Osteoblast (primary cell): Measurements from ENCODE around the gene KCNF1. TPM values are rescaled to one million over a fixed set of nuclear protein-coding genes. Genes with fewer than 3 reads are reported as not detected.

Experiments used
- DNase-seq: peaks from one replicate; pipeline ENCODE4 v3.0.0; 2011; ENCODE audit warnings: low spot score, mixed read lengths; ENCODE audit not compliant: insufficient read length; ENCODE audit errors: missing footprints
- H2AFZ ChIP-seq: 2 replicates; pipeline ENCODE4 v1.6.0; 2011; ENCODE audit warnings: mild to moderate bottlenecking, low read length
- H3K27ac ChIP-seq: 2 replicates; pipeline ENCODE4 v1.5.1; 2011; ENCODE audit warnings: mild to moderate bottlenecking, low read depth, low read length, moderate library complexity
- H3K27me3 ChIP-seq: 2 replicates; pipeline ENCODE4 v1.6.0; 2012; ENCODE audit warnings: mild to moderate bottlenecking, control low read depth, inconsistent platforms, low read length, moderate library complexity; ENCODE audit not compliant: insufficient read depth
- H3K36me3 ChIP-seq: 2 replicates; pipeline ENCODE4 v1.5.1; 2011; ENCODE audit warnings: mild to moderate bottlenecking, low read length, control low read depth, moderate library complexity; ENCODE audit not compliant: insufficient read depth
- H3K4me1 ChIP-seq: 2 replicates; pipeline ENCODE4 v1.5.1; 2011; ENCODE audit warnings: mild to moderate bottlenecking, low read length, control low read depth, moderate library complexity; ENCODE audit not compliant: insufficient read depth
- H3K4me2 ChIP-seq: 2 replicates; pipeline ENCODE4 v1.6.0; 2011; ENCODE audit warnings: mild to moderate bottlenecking, low read length; ENCODE audit not compliant: insufficient read depth
- H3K4me3 ChIP-seq: fragments of 200-600 bp; sonication (generic); 3 replicates; pipeline ENCODE4 v1.5.1; 2012; ENCODE audit warnings: mild to moderate bottlenecking, low read length, inconsistent platforms; ENCODE audit not compliant: insufficient read depth
- H3K79me2 ChIP-seq: 2 replicates; pipeline ENCODE4 v1.6.0; 2012; ENCODE audit warnings: mild to moderate bottlenecking, low read length, control low read depth, inconsistent platforms; ENCODE audit not compliant: insufficient read depth
- H3K9me3 ChIP-seq: 2 replicates; pipeline ENCODE4 v1.5.1; 2011; ENCODE audit warnings: low read depth, low read length, control low read depth
- H4K20me1 ChIP-seq: 2 replicates; pipeline ENCODE4 v1.6.0; 2012; ENCODE audit warnings: mild to moderate bottlenecking, low read length, control low read depth; ENCODE audit not compliant: insufficient read depth
- CTCF ChIP-seq: IDR thresholded peaks from 2 replicates; pipeline ENCODE4 v1.5.1; 2011; ENCODE audit warnings: mild to moderate bottlenecking, low read depth, low read length, moderate library complexity; ENCODE audit errors: extremely low read depth
- total RNA-seq: library from RNA; depleted of rRNA; stranded (reverse); fragments of >200 nt; gene quantifications from 2 replicates; pipeline ENCODE4 v1.2.3, GENCODE V29; 2012

Gene KCNF1
- total RNA-seq, 1 donor = under 0.01 TPM

- Histone ChIP-seq H3K9me3 (no peaks in the 10 kb centered on the region), H3K27ac (no peak overlapping the region), H3K4me2 (no peak overlapping the region), H3K27me3 (peaks cover 4% of the 10 kb centered on the region), H3K79me2 (no peaks in the 10 kb centered on the region), H3K4me1 (no peaks in the 10 kb centered on the region), H3K36me3 (no peaks in the 10 kb centered on the region), H2AFZ (no peak overlapping the region), H4K20me1 (no peaks in the 10 kb centered on the region), H3K4me3 (no peak overlapping the region)
- no peak for DNase-seq
- no peak for TF ChIP-seq CTCF
Observed at GRCh38 chr2:10875126-10875525, 36.6 kb upstream of the KCNF1 start.

GRCh38 chr2:10876394-10876793 is 35.3 kb upstream of the KCNF1 start:
- Histone ChIP-seq H4K20me1 (no peaks in the 10 kb centered on the region), H3K4me2 (no peak overlapping the region), H3K4me1 (no peaks in the 10 kb centered on the region), H3K9me3 (no peaks in the 10 kb centered on the region), H2AFZ (no peak overlapping the region), H3K36me3 (no peaks in the 10 kb centered on the region), H3K27ac (no peak overlapping the region), H3K79me2 (no peaks in the 10 kb centered on the region), H3K4me3 (no peak overlapping the region), H3K27me3 (peaks cover 4% of the 10 kb centered on the region)
- no peak for DNase-seq
- no peak for TF ChIP-seq CTCF

- H4K20me1 ChIP-seq = no peaks in the 10 kb centered on the region
- no peaks in the 10 kb centered on the region for H3K4me1 ChIP-seq
- no peak overlapping the region for H3K4me3 ChIP-seq
- no peak for DNase-seq
- H3K36me3 ChIP-seq = no peaks in the 10 kb centered on the region
- H2AFZ ChIP-seq = no peak overlapping the region
- no peak overlapping the region for H3K4me2 ChIP-seq
- no peaks in the 10 kb centered on the region for H3K79me2 ChIP-seq
- H3K27me3 ChIP-seq = peaks cover 4% of the 10 kb centered on the region
- no peak for TF ChIP-seq CTCF
- H3K27ac ChIP-seq = no peak overlapping the region
- no peaks in the 10 kb centered on the region for H3K9me3 ChIP-seq
Observed at GRCh38 chr2:10876963-10877362, 34.8 kb upstream of the KCNF1 start.

GRCh38 chr2:10877651-10878111 is 34.1 kb upstream of the KCNF1 start:
- H3K4me1 ChIP-seq = no peaks in the 10 kb centered on the region
- H3K27me3 ChIP-seq = peaks cover 4% of the 10 kb centered on the region
- peak overlapping the region; percentile 45 for H3K4me2 ChIP-seq
- no peak overlapping the region for H3K27ac ChIP-seq
- no peak overlapping the region for H3K4me3 ChIP-seq
- no peak for DNase-seq
- no peaks in the 10 kb centered on the region for H3K36me3 ChIP-seq
- H4K20me1 ChIP-seq = no peaks in the 10 kb centered on the region
- H3K9me3 ChIP-seq = no peaks in the 10 kb centered on the region
- no peak overlapping the region for H2AFZ ChIP-seq
- H3K79me2 ChIP-seq = no peaks in the 10 kb centered on the region
- no peak for TF ChIP-seq CTCF
